MM.1S (cell line): ENCODE data around the gene FARP1.

ENCODE experiments used
- CTCF ChIP-seq: fragments of 300-600 bp; sonication (generic); IDR thresholded peaks from 2 replicates; pipeline ENCODE4 v1.5.1; 2016; ENCODE audit warnings: antibody characterized with exemption, low read length, mixed read lengths
- EZH2 ChIP-seq: fragments of 300-600 bp; sonication (generic); optimal IDR thresholded peaks from 2 replicates; pipeline ENCODE3; 2017; ENCODE audit warnings: low read depth, mild to moderate bottlenecking, antibody characterized with exemption, low read length, mixed read lengths
- EZH2phosphoT487 ChIP-seq: fragments of 300-600 bp; sonication (generic); IDR thresholded peaks from 2 replicates; pipeline ENCODE4 v1.6.1; 2018; ENCODE audit warnings: antibody characterized with exemption, low read length

DNA sequence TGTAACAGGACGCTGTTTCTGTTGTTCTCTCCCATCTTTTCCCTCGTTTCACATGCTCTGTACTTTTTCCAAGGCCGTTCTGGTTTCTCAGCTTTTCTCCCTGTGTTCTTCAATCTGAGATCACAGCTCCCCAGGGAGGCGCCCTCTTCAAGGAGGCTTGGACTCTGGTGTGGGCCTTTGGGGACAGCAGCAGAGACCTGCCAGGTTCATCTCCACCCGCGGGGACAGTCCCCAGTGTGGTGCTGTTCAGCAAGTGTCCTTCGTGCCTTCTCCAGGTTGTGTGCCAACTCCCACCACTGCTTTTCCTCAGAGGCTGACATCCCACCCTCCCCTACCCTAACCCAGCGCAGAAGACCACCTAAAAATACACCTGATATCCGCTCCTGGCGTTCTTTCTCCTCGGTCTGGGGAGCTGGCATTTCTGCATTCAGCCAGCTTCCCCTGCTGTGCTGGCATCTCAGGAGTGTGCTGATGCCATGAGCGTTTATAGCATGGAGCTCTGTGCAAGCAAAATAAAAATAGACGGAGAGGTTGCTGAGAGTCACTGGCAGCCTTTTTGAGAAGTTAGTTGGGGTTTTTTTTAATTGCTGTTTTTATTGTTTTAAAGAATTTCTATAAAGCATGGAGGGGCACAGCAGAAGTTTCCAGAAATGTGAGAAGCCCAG is 284.6 kb downstream of the FARP1 start:
- TF ChIP-seq EZH2phosphoT487 (no peak), CTCF (no peak), EZH2 (no peak)
